GM13977 (cell line): Measurements from ENCODE around the gene PLOD3.
"Not testable (repeated sequence)": the region's sequence is repeated elsewhere in the genome, so short reads cannot be mapped to it uniquely, and the experiment has no call there.

Experiments used
- DNase-seq: peaks from one replicate; pipeline ENCODE4 v3.0.0; 2012; ENCODE audit warnings: low spot score
- in situ Hi-C: fragments of 300-500 bp; cut with MboI; formaldehyde crosslinking; loops from one replicate; pipeline ENCODE4 v1.12.0; 2022; ENCODE audit warnings: low sequenced_read_pairs, low pct_unique_long_range_greater_than_20kb, mixed read lengths, inconsistent platforms; ENCODE audit not compliant: unreplicated experiment
- TF ChIP-seq, protein P1 (sequence below): IDR thresholded peaks from 2 replicates; pipeline ENCODE4 v1.5.1; 2012; ENCODE audit warnings: mild to moderate bottlenecking, control low read depth; ENCODE audit not compliant: insufficient read depth; ENCODE audit errors: extremely low read depth, missing control alignments

Gene PLOD3

GRCh38 chr7:101211501-101211900 is 5.9 kb downstream of the PLOD3 start:
- TF ChIP-seq, protein P1, sequence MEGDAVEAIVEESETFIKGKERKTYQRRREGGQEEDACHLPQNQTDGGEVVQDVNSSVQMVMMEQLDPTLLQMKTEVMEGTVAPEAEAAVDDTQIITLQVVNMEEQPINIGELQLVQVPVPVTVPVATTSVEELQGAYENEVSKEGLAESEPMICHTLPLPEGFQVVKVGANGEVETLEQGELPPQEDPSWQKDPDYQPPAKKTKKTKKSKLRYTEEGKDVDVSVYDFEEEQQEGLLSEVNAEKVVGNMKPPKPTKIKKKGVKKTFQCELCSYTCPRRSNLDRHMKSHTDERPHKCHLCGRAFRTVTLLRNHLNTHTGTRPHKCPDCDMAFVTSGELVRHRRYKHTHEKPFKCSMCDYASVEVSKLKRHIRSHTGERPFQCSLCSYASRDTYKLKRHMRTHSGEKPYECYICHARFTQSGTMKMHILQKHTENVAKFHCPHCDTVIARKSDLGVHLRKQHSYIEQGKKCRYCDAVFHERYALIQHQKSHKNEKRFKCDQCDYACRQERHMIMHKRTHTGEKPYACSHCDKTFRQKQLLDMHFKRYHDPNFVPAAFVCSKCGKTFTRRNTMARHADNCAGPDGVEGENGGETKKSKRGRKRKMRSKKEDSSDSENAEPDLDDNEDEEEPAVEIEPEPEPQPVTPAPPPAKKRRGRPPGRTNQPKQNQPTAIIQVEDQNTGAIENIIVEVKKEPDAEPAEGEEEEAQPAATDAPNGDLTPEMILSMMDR: no peak
- in situ Hi-C loops: no loop called here
- no peak for DNase-seq

DNA sequence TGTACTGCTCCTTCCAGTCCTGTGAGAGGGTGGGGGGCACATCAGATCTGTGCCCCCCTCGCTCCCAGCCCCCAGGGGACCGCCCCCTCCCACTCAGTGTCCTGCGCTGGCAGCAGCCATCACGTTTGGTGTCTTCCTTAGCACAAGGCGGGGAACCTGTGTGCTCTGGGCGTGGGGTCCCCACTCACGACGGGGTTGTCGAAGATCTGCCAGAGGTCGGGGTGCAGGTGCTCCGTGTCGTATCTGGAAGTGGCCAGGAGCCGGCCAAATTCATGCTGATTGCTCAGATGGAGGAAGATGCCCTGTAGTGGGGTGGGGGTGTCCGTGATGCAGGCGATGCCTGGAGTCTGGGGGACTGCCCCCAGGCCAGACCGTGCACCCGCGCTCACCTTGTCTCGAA is 7.2 kb downstream of the PLOD3 start:
- in situ Hi-C loops: no loop called here
- no peak for DNase-seq
- TF ChIP-seq, protein P1: no peak

- no peak for DNase-seq
- in situ Hi-C loops: no loop called here
- TF ChIP-seq, protein P1: no peak
These were observed 8.6 kb downstream of the PLOD3 start for GRCh38 chr7:101208794-101209193.

DNA sequence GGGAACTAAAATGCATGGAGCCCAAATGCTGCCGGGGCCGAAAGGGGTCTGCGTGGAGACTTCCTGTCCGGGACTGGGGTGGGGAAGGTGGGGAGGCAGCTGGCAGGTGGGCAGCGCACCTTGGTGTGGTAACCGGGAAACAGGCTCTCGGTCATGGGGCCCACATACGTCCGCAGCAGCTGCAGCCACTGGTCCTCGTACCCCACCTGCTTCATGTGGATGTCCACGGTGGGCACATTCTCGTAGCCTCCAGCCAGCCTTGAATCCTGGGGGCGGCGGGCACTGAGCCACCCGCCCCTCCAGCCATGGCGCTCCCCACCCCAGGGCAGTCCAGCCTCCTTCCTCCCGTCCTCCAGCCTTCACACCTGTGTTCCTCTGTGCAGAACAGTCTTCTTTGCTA is 9.9 kb downstream of the PLOD3 start:
- in situ Hi-C loops: no loop called here
- DNase-seq: no peak
- TF ChIP-seq, protein P1: no peak

GRCh38 chr7:101206665-101207042 is 10.7 kb downstream of the PLOD3 start:
- in situ Hi-C loops: no loop called here
- TF ChIP-seq, protein P1: no peak
- DNase-seq: no peak

- TF ChIP-seq, protein P1: no peak
- no peak for DNase-seq
- in situ Hi-C loops: no loop called here
These were observed 11.3 kb downstream of the PLOD3 start for GRCh38 chr7:101205901-101206664.

- DNase-seq, in situ Hi-C loops: not testable (repeated sequence)
These were observed 13.3 kb downstream of the PLOD3 start for GRCh38 chr7:101203740-101204738.
